Gastrocnemius medialis (tissue), 4 donors: ENCODE measurements around the gene IL1RAP. TPM values are rescaled to one million over a fixed set of nuclear protein-coding genes. Genes with fewer than 3 reads are reported as not detected.

Source experiments
- ATAC-seq, 2 donors: fragments of 150-250 bp; one replicate each; pipeline ENCODE4 v1.9.1; 2016
- DNase-seq, 2 donors: peaks; one replicate each; pipeline ENCODE4 v3.0.0-alpha.2; 2019
- H3K27ac ChIP-seq, 4 donors: fragments of 200-600 bp; sonication (generic); 1 replicate in 1 of 4; 2 replicates in 3 of 4; pipeline ENCODE4 v1.5.1; 2016 to 2018; ENCODE audit warnings: mild to moderate bottlenecking in 2 of 4, moderate library complexity in 1 of 4
- H3K27me3 ChIP-seq, 3 donors: fragments of 200-600 bp; sonication (generic) in 2 of 3; 1 replicate in 1 of 3; 2 replicates in 2 of 3; pipeline versions ENCODE4 v1.5.1 to v1.6.0; 2016 to 2019; ENCODE audit warnings: mild to moderate bottlenecking in 1 of 3, moderate library complexity in 1 of 3
- H3K36me3 ChIP-seq, 2 donors: fragments of 200-600 bp; sonication (generic) in 1 of 2; one replicate each; pipeline ENCODE4 v1.5.1; 2017 to 2018
- H3K4me1 ChIP-seq, 2 donors: fragments of 200-600 bp; sonication (generic) in 1 of 2; one replicate each; pipeline ENCODE4 v1.5.1; 2016 to 2017; ENCODE audit warnings: mild to moderate bottlenecking in 2 of 2
- H3K4me3 ChIP-seq, 4 donors: fragments of 200-600 bp; sonication (generic) in 3 of 4; 1 replicate in 1 of 4; 2 replicates in 3 of 4; pipeline ENCODE4 v1.5.1; 2016 to 2019; ENCODE audit warnings: mild to moderate bottlenecking in 2 of 4
- H3K9me3 ChIP-seq, 3 donors: fragments of 200-600 bp; sonication (generic) in 2 of 3; 1 replicate in 1 of 3; 2 replicates in 2 of 3; pipeline ENCODE4 v1.5.1; 2016 to 2019
- POLR2A ChIP-seq, 2 donors: fragments of 450-650 bp; IDR thresholded peaks; one replicate each; pipeline ENCODE4 v1.6.1; 2017; ENCODE audit warnings: antibody characterized with exemption in 2 of 2, mild to moderate bottlenecking in 2 of 2, moderate library complexity in 2 of 2
- in situ Hi-C, 4 donors: fragments of 200-750 bp; cut with MboI; loops; one replicate each; pipeline versions ENCODE4 v1.15.0 to v1.8.0; 2017; ENCODE audit warnings: low sequenced_read_pairs in 4 of 4
- intact Hi-C: fragments of 100-400 bp; cut with DNase I; formaldehyde crosslinking; loops from one replicate; pipeline ENCODE4 v1.15.1; 2023; ENCODE audit warnings: low total_unique reads
- total RNA-seq, 4 donors: library from RNA; depleted of rRNA; stranded (reverse); fragments of >200 nt; gene quantifications; one replicate each; pipeline versions ENCODE4 v1.1.0 to v1.2.3, GENCODE V29; 2016
- TF ChIP-seq, protein P1 (sequence below), 5 experiments: fragments of 450-650 bp in 3 of 5; fragments of 200-600 bp in 2 of 5; sonication (generic) in 2 of 5; IDR thresholded peaks in 4 of 5; conservative IDR thresholded peaks in 1 of 5; 1 replicate in 4 of 5; 2 replicates in 1 of 5; pipeline ENCODE4 v1.5.1; 2016 to 2019; ENCODE audit warnings: antibody characterized with exemption in 5 of 5, mild to moderate bottlenecking in 3 of 5, moderate library complexity in 3 of 5

Gene IL1RAP
- total RNA-seq, 4 donors from 2014 or later, result 1.1 to 3.3 (median 2.6) TPM

DNA sequence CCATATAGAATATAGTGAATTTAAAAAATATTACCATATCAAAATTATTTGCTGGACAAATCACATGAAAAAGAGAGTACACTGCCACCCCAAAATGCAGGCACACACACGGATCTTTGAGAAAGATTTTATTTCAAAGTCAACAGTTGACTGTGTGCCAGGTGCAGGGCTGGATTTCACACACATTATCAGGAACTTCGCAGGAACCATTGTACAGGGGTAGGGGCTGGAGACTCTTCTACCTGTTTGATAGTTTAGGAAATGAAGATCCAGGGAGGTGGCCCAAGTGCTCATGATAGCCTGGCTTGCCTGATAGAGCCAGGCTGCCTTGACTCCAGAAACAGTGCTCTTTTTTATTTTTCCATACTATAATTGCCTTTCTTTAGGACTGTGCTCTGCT is 54.2 kb downstream of the IL1RAP start:
- H3K4me1 ChIP-seq, result peaks cover 4 to 7% of the 10 kb centered on the region in 2 donors
- TF ChIP-seq POLR2A (IDR thresholded peaks at IDR 0.05), result no peak
- TF ChIP-seq, protein P1, sequence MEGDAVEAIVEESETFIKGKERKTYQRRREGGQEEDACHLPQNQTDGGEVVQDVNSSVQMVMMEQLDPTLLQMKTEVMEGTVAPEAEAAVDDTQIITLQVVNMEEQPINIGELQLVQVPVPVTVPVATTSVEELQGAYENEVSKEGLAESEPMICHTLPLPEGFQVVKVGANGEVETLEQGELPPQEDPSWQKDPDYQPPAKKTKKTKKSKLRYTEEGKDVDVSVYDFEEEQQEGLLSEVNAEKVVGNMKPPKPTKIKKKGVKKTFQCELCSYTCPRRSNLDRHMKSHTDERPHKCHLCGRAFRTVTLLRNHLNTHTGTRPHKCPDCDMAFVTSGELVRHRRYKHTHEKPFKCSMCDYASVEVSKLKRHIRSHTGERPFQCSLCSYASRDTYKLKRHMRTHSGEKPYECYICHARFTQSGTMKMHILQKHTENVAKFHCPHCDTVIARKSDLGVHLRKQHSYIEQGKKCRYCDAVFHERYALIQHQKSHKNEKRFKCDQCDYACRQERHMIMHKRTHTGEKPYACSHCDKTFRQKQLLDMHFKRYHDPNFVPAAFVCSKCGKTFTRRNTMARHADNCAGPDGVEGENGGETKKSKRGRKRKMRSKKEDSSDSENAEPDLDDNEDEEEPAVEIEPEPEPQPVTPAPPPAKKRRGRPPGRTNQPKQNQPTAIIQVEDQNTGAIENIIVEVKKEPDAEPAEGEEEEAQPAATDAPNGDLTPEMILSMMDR (IDR thresholded peaks at IDR 0.05 in 4 of 5, conservative IDR thresholded peaks at IDR 0.05 in 1 of 5), result no peak
- intact Hi-C loops, result loop anchor here (5.0 kb wide), 1 partner anchor 56 kb away; the partner anchor contains the start of gene IL1RAP
- in situ Hi-C loops, result no loop called here
- no peak overlapping the region for H3K4me3 ChIP-seq
- DNase-seq (no peak), ATAC-seq (no peak)
- no peaks in the 10 kb centered on the region for H3K9me3 ChIP-seq
- H3K36me3 ChIP-seq, result no peaks in the 10 kb centered on the region
- H3K27ac ChIP-seq, result no peak overlapping the region
- no peaks in the 10 kb centered on the region for H3K27me3 ChIP-seq

DNA sequence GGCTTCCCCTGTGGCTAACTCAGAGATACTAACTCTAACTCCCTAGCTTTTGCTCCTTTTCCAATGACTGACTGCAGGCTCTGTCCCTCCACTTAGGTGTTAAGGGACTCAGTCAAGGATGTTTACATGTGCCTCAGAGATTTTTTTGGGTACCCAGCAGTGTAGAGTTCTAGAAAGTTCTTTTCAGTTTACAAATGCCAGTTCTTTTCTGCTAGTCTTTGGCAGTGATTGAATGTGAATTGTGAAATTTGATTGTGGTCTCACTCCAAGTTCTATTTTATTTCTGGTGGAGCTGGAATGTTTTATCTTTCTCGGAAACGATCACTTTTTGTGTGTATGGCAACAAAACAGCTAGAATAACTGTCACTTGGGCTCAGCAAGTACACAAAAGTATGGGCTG is 60.6 kb downstream of the IL1RAP start:
- H3K36me3 ChIP-seq, result no peaks in the 10 kb centered on the region
- peaks cover 0 to 2% of the 10 kb centered on the region in 2 donors for H3K4me1 ChIP-seq
- no peaks in the 10 kb centered on the region for H3K9me3 ChIP-seq
- TF ChIP-seq POLR2A (IDR thresholded peaks at IDR 0.05), result no peak
- TF ChIP-seq, protein P1 (IDR thresholded peaks at IDR 0.05 in 4 of 5, conservative IDR thresholded peaks at IDR 0.05 in 1 of 5), result no peak
- DNase-seq, result no peak
- H3K27me3 ChIP-seq, result no peaks in the 10 kb centered on the region
- ATAC-seq, result no peak
- in situ Hi-C loops, result no loop called here
- no peak overlapping the region for H3K27ac ChIP-seq
- H3K4me3 ChIP-seq, result no peak overlapping the region
- intact Hi-C loops, result no loop called here

DNA sequence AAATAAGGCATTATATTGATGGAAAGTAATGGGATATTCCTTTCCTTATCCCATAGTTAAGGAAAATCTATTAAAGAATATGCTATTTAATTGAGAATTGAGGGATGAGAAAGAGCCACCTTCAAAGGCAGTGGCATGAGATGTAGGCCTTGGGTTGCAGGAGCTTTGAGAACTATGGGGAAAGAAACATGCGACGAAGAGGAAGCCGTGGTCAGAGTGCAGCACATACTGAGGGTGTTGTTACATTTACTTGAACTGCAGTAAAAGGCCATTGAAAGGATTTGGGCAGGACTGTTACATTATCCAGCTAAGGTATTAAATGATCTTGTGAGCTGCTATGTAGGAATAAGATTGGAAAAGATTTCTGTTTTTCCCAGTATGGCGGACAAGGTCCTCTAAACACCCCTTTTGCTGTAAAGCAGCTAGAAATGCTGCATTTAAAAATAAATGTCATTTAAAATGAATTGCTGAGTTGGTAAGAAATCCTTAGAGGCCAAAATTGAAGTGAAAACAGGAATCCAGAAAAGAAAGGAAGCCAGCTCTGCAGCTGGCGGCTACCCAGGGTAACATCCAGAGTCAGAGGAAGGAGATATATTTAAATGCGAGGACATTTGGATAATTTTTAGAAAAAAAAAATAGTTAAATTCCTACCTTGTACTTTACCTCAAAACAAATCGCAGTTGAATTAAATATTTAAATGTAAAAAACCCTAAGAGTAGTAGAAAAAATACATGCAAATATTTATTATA is 61.7 kb downstream of the IL1RAP start:
- DNase-seq, result no peak
- no peak for TF ChIP-seq POLR2A (IDR thresholded peaks at IDR 0.05)
- TF ChIP-seq, protein P1 (IDR thresholded peaks at IDR 0.05 in 4 of 5, conservative IDR thresholded peaks at IDR 0.05 in 1 of 5), result no peak
- Histone ChIP-seq H3K4me3 (no peak overlapping the region), H3K9me3 (no peaks in the 10 kb centered on the region), H3K36me3 (no peaks in the 10 kb centered on the region), H3K4me1 (peaks cover 0 to 3% of the 10 kb centered on the region in 2 donors), H3K27me3 (no peaks in the 10 kb centered on the region), H3K27ac (no peak overlapping the region)
- in situ Hi-C loops (no loop called here), intact Hi-C loops (no loop called here)
- no peak for ATAC-seq

DNA sequence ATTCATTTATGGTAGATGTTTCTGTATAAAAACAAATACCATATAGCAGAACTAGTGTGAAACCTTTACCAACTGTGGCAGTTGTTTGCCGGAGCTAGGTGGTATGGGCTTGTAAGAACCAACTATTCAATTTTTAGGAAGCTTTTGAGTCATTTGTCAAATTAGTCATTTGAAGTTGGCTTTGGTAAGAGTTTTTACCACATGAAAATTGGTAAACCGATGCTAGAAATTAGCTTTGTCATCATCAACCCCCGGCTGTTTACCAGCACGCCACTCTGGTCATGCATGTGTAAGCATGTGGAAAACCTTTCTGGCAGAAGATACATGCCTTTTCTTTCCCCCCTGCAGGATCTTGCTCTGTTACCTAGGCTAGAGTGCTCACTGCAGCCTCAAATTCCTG is 63.3 kb downstream of the IL1RAP start:
- H3K4me1 ChIP-seq, result peaks cover 0 to 3% of the 10 kb centered on the region in 2 donors
- H3K36me3 ChIP-seq, result no peaks in the 10 kb centered on the region
- no peak for DNase-seq
- intact Hi-C loops (no loop called here), in situ Hi-C loops (no loop called here)
- TF ChIP-seq, protein P1 (IDR thresholded peaks at IDR 0.05 in 4 of 5, conservative IDR thresholded peaks at IDR 0.05 in 1 of 5), result no peak
- no peak for TF ChIP-seq POLR2A (IDR thresholded peaks at IDR 0.05)
- no peak overlapping the region for H3K4me3 ChIP-seq
- no peak overlapping the region for H3K27ac ChIP-seq
- no peak for ATAC-seq
- H3K9me3 ChIP-seq, result no peaks in the 10 kb centered on the region
- no peaks in the 10 kb centered on the region for H3K27me3 ChIP-seq
